ENCODE measurements around the gene PPARD.

Gene PPARD

DNA sequence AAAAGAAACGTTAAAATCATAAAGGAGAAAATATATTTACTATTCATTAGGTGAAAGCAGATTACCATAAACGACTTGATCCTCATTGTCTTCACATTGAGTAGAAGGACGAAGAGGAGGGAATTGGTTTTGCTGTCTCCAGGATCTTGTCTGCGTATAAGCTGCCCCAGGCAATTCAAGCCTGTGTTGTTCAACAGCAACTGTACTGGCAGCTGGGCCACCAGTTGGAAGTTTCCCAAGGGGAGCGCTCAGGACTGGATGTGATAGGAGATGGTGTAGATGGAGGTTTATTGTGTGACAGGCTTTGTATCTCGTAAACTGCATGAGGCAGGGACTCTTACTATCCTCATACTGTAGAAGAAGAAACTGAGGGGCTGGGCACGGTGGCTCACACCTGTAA lies 105.8 kb downstream of the PPARD start:
- DNase-seq, result no peak

- DNase-seq, result peak in 1 of 4 experiments; percentile 11
These were observed 107.0 kb downstream of the PPARD start for GRCh38 chr6:35449287-35449881.

- DNase-seq, result no peak
These were observed 109.2 kb downstream of the PPARD start for GRCh38 chr6:35451354-35452182.

DNA sequence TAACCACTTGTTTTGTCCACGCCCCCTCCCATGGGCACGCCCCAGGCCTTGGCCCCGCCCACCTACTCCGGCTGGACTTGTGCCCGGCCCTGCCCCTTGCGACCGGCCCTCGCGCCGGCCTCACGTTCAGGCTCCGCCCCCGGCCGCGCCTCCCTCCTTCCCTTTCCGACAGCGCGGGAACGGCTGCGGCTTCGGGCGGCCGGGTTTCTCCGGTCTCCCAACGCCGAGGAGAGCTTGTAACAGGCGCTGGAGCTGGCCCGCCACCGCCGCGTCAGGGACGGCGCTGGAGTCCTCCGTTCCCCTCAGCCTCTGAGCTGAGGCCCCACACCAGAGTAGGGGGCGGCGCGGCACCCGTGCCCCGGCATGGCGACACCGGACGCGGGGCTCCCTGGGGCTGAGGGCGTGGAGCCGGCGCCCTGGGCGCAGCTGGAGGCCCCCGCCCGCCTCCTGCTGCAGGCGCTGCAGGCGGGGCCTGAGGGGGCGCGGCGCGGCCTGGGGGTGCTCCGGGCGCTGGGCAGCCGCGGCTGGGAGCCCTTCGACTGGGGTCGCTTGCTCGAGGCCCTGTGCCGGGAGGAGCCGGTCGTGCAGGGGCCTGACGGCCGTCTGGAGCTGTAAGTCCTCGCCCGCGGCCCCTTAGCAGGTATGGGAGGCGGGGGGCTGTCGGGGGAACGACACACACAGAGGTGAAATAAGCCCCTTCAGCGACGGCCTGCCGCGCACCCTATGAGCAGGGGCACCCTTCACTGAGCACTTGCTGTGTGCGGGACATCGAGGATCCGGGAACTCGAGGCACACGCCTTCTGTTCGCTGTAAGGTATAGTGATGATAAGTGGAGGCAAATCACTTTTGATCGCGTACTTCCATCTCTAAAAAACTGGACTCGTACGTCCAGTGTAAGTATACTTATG lies 110.1 kb downstream of the PPARD start, which contains the start of gene FANCE:
TSS of gene FANCE (plus strand) at position 156 of the 908 bp plus-strand sequence. CDS start at position 364, 208 bp downstream.
- peak; percentile 59 to 90 (median 72) for DNase-seq

GRCh38 chr6:35453236-35453635 lies 110.9 kb downstream of the PPARD start:
- no peak for DNase-seq

GRCh38 chr6:35454391-35455110 lies 112.2 kb downstream of the PPARD start:
- no peak for DNase-seq

GRCh38 chr6:35457907-35458306 lies 115.5 kb downstream of the PPARD start:
- DNase-seq, result no peak

GRCh38 chr6:35461270-35461669 lies 118.9 kb downstream of the PPARD start:
- DNase-seq, result no peak

DNA sequence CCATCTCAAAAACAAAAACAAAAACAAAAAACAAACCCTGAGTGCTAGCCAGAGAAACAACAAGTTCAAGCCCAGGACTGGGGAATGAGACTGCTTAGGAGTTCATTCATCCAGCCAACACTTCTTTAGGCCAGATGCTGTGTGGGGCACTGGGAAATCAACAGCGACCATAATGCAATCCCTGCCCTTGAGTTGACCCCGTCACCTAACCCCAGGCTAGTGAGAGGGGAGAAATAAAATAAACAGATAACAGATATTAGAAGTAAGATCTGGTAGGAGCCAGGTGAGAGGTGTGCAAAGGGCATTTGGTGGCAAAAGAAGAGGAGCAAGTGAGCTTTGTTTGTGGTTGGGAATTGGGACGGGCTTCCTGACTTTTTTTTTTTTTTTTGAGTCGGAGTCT lies 120.9 kb downstream of the PPARD start:
- no peak for DNase-seq

GRCh38 chr6:35465646-35466045 lies 123.3 kb downstream of the PPARD start:
- no peak for DNase-seq

DNA sequence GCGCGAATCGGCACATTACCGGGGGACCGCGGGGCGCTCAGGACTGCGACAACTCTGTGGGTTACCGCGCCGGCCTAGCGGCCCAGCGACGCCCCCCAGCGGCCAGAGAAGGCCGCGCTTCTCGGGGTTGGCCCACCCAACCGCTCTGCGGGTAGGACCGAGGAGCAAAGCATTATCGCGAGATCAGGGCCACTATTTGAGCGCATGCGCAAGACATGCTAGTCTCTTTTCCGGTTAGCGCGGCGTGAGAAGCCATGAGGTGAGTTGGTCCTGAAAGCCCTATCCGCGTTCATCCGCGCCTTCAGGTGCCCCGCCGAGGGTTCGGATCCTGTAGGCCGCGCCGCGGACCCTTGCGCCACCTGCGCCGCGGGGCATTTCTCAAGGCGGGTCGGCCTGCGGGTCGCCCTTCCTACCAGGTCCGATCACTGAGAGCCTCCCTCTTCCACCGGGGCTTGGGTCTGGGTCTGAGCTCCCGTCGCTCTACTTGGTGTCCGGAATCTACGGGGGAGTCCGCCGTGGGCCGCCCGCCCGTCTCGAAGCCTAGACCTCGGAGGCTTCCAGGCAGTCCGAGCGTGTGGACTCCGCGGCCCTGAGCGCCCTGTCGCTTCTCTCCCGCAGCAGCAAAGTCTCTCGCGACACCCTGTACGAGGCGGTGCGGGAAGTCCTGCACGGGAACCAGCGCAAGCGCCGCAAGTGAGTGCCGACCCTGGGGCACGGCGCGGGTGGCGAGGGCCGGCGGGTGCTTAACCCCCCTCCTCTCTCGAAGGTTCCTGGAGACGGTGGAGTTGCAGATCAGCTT lies 126.0 kb downstream of the PPARD start, which contains the start of gene RPL10A:
TSS of gene RPL10A (plus strand) at position 221 of the 799 bp plus-strand sequence. CDS start at position 255, 34 bp downstream.
- peak; percentile 89 to 93 (median 92) for DNase-seq

DNA sequence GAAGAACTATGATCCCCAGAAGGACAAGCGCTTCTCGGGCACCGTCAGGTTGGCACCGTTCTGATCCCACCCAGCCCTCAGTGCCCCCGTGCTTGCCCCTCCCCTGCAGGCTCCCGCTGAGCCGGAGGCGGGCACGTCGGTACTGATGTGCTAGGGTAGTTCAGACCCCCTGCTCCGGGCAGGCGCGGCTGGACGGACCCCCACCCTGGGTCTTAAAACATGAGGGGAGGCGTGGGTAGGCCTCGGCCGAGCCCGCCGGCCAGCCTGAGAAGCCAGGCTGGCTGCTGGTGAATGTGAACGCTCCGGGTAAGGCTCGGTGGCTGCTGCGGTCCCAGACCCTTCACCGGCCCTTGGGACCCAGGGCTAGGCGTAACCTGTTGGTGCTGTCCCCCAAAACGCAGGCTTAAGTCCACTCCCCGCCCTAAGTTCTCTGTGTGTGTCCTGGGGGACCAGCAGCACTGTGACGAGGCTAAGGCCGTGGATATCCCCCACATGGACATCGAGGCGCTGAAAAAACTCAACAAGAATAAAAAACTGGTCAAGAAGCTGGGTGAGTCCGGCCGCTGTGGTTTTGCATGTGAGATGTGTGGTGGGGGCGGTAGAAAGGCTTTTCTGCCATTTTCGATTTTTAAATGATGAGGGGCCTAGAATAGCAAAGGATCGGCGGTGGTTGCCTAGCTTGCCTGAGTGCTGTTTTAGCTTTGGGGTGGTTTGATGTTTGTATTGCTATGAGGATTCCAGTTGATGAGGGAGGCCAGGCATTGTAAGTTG lies 126.8 kb downstream of the PPARD start:
- no peak for DNase-seq

DNA sequence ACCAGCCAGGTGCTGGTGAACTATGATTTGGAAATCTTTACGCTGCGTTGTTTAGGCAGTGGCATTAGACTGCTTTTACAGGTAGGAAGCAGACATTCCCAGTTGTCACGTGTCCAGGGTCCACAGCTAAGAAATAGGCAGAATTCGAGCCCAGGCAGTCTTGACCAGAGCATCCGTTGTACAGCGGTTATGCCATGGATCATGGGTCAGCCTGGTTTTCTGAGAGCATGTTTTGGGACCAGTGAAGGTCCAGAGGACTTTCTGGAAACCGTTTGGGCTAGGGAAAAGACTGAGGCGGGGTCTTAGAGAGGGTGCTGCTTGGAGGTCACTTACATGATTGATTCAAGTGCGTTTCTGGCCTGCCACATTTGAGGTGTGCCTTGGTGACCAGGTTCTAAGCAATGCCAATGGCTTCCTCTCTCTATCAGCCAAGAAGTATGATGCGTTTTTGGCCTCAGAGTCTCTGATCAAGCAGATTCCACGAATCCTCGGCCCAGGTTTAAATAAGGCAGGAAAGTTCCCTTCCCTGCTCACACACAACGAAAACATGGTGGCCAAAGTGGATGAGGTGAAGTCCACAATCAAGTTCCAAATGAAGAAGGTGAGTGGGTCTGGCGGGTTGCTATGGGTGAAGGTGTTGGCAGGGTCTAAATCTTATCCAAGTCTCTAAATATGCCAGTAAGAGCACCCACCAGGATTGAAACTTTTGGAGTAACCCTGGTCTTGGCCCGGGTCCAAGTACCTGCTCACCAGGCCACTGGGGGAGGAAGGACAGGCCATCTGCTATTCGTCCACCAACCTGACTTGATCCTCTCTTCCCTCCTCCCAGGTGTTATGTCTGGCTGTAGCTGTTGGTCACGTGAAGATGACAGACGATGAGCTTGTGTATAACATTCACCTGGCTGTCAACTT lies 127.6 kb downstream of the PPARD start:
- no peak for DNase-seq

GRCh38 chr6:35470663-35471120 lies 128.3 kb downstream of the PPARD start:
- no peak for DNase-seq

DNA sequence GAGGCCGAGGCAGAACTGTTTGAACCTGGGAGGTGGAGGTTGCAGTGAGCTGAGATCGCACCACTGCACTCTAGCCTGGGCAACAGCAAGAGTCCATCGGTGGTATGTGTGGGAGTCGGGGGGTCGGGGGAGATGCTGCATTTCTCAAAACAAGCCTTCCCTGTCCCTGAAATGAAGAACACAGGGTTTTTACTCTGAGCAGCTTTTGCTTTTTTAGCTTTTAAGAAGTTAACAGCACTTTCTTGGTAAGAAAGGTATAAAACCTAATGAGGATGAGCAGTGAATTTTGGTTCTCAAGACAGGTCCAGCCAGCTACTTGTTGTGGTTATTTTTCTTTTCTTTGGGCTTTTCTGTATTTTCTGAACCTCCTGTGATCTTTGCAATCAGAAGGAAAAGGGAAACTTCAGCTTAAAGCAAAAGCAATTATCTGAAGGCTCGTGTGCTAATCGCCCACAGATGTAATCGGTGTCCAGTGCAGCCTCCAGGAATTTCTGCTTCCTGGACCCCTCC lies 129.5 kb downstream of the PPARD start:
- DNase-seq, result no peak

GRCh38 chr6:35473075-35473849 lies 130.9 kb downstream of the PPARD start:
- no peak for DNase-seq

GRCh38 chr6:35473850-35474130 lies 131.4 kb downstream of the PPARD start:
- DNase-seq, result no peak

DNA sequence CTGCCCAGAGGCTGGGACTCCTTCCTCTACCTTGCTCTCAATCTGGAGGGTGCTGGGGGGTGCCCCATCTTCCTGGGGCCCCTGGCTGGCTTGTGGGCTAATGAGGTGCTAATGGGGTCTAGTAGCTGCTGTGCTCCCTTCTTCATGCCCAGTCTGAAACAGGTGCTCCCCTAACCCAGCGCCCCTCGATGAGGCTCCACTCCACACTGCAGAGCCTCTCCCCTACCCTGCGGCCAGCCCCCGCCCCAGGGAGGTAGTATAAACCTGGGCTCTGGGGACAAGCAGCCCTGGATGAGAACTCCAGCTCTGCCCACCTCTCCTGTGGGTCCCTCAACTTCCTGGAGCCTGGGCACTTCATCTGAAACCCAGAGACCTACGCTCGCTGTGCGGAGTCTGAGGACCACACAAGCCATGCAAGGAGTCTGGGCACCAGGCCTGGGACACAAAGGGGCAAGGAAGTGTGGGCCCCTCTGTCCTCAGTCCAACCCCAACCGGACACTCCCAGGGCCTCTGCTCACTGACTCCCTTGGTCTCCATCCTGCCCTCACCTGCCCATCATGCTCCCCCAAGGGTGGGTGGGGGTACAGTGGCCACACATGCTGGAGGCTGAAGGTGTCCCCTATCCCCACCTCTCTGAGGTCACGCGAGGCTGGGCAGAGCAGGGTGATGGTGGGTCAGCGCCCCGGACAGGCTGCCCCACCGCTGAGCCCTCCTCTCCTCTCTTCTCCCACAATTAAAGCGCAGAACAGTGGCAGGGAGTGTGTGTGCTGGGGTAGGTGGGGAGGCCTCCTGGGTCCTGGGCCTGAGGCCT lies 132.0 kb downstream of the PPARD start:
- DNase-seq, result no peak
